Measurements from ENCODE around the gene KRT14.
"Not testable (repeated sequence)": the region's sequence is repeated elsewhere in the genome, so short reads cannot be mapped to it uniquely, and the experiment has no call there.

Gene KRT14

GRCh38 chr17:41586863-41587495, at the start of gene KRT14:
Gene KRT14, minus strand, starts transcription at chr17:41586895. Its CDS starts 61 bp downstream, at chr17:41586834.
- no peak for DNase-seq

GRCh38 chr17:41635121-41636097, 48.7 kb upstream of the KRT14 start:
- DNase-seq = no peak

GRCh38 chr17:41634639-41635038, 47.9 kb upstream of the KRT14 start:
- no peak for DNase-seq

DNA sequence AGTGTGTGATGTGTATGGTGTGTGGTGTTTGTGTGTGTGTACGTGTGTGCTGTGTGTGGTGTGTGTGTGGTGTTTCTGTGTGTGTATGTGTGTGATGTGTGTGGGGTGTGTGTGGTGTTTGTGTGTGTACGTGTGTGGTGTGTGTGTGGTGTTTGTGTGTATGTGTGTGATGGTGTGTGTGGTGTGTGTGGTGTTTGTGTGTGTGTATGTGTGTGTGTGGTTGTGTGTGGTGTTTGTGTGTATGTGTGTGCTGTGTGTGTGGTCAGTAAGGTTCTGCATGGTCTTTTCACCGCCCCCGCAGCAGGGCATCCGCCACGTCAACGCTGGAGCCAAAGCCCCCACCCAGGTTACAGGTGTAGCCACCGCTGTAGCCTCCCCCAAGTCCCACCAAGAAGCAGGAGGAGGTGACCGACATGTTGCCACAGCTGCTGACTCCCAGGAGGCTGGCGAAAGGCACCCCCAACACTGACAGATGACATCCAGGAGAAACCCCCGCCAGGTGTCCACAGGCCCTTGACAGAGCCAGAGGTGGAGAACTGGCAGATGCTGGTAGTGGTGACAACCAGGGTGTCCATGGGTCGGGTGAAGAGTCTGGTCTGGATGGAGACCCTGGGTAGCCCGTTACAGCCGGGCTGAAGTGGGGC, 47.0 kb upstream of the KRT14 start:
- no peak for DNase-seq

DNA sequence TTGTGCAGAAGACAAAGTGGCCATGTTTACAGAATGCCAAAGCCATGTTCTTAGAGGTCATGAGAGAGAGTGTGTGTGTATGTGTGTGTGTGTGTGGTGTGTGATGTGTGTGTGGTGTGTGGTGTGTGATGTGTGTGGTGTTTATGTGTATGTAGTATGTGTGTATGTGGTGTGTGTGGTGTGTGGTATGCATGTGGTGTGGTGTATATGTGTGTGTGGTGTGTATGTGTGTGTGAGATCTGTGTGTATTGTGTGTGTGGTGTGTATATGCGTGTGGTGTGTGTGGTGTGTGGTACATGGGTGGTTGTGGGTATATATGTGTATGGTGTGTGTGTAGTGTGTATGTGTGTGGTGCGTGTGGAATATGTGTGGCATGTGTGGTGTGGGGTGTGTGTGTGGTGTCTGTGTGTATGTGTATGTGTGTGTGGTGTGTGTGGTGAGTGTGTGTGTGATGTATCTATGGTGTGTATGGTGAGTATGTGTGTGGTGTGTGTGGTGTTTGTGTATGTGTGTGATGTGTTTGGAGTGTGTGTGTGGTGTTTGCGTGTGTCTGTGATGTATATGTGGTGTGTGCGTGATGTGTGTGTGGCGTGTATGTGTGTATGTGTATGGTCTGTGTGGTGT, 45.9 kb upstream of the KRT14 start:
- DNase-seq = no peak

- DNase-seq = no peak
Measured at GRCh38 chr17:41631898-41632285, 45.2 kb upstream of the KRT14 start.

GRCh38 chr17:41631025-41631897, 44.6 kb upstream of the KRT14 start:
- no peak for DNase-seq

- no peak for DNase-seq
Measured at GRCh38 chr17:41629826-41630670, 43.4 kb upstream of the KRT14 start.

DNA sequence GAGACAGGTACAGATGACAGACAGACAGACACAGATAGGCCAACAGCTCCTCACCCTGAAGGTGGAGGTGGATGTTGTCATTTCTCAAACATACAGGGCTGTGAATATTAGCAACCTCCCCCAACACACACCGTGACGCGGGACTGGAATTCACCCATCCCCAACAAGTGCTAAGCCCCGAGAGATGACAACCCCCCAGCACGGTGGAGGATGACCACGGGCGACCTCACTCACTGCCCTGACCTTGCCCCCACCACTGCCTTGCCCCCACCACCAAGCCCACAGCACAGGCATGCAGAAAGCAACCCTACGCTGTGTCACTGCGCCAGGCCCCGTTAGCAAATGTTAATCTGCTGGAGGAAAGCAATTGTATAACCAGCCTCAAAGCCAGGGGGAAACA, 42.6 kb upstream of the KRT14 start:
- DNase-seq = no peak

DNA sequence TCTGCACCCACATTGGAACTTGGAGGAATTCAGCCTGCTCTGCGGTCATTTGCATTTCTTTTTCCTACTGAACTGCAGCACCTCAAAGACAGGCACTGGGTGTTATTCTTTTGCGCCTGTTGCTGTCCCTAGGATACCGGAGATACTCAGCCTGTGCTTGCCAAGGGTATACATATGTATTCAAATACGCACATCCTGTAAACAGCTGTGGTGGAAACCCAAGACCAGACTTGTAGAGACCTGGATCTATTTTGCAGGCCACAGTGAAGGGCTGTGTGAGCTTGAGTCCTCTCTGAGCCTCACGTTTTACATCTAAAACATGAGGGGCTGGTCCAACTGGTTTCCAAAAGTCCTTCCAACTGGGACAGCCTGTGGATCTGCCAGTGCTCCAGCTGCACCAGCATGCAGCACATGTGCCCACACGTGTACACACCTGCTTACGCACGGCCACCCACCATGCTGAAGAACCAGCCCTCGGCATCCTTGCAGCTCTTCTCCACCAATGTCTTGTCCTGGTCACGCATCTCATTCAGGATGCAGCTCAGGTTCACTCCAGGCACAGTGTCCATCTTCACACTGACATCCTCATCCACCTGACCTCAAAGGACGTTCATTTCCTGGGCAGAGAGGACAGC, 42.0 kb upstream of the KRT14 start:
- DNase-seq = not testable (repeated sequence)

DNA sequence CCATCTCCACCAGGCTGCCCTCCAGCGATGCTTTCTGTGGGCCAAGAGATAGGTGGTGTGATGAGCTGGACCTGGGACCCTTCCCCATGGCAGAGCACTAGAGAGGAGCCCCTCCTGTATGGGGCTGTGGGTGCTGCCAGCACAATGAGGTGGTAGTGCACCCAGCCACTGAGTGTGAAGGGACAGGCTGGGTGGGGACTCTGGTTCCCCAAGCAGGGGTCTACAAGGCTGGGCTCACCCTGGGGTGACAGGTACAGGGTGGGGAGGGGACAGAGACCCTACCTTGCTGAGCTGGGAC, 41.3 kb upstream of the KRT14 start:
- not testable (repeated sequence) for DNase-seq

- DNase-seq = no peak
Measured at GRCh38 chr17:41627316-41628072, 40.8 kb upstream of the KRT14 start.

- not testable (repeated sequence) for DNase-seq
Measured at GRCh38 chr17:41626914-41627295, 40.2 kb upstream of the KRT14 start.

GRCh38 chr17:41626028-41626913, 39.6 kb upstream of the KRT14 start:
- not testable (repeated sequence) for DNase-seq

- DNase-seq = no peak
Measured at GRCh38 chr17:41625602-41626001, 38.9 kb upstream of the KRT14 start.

DNA sequence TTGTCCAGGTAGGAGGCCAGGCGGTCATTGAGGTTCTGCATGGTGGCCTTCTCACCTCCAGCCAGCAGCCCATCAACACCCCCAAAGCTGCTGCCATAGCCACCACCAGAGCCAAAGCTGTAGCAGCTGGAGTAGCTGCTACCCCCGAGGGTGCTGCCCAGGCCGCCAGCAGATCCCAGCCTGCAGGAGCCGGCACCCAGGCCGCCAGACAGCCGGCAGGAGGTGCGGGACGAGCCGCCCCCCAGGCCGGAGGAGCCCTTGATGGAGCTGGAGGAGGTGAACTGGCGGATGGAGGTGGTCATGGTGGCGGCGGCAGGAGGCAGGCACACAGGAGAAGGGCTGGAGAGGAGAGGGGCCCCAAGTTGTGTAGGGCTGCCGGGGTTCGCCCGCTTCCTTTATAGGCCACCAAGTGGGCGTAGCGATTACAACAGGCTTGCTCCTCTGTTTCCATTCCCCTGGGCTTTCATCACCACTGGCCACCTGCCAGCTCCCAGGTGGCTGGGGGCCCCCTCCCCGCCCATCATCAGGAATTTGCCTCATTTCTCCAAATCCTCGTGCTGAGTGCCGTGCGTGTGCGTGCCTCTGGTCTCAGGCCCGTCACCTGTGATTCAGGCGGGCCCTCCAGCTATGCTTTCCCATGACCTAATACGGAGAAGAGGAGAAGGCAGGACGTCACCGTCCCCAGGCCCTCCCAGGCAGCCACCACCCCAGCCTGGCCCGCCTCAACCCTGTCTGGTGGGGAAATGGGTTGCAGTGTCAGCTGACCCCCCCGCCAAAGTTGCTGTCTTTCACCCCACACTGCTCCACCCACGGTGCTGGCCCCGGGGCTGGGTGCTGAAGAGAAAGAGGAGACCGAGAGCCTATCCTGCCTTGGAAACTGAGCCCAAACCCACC, 37.8 kb upstream of the KRT14 start, which contains the start of gene KRT17:
KRT17 (minus strand) TSS at position 368 of the 894 bp plus-strand sequence; CDS start at position 302, 66 bp downstream.
- DNase-seq = no peak

GRCh38 chr17:41623184-41623861, 36.6 kb upstream of the KRT14 start:
- DNase-seq = not testable (repeated sequence)
